Neuronal stem cell (in vitro differentiated cells): Measurements from ENCODE around the gene EMILIN3.

ENCODE experiments used
- DNase-seq: peaks from one replicate; pipeline ENCODE4 v3.0.0-alpha.2; 2013; ENCODE audit warnings: low spot score
- H2AFZ ChIP-seq: one replicate; pipeline ENCODE4 v1.6.1; 2013; ENCODE audit warnings: mild to moderate bottlenecking, low read length, inconsistent platforms
- H2AK5ac ChIP-seq: 2 replicates; pipeline ENCODE4 v1.6.1; 2013; ENCODE audit warnings: low read depth, mild to moderate bottlenecking, inconsistent platforms, low read length, moderate library complexity, mixed read lengths
- H2BK120ac ChIP-seq: 2 replicates; pipeline ENCODE4 v1.6.1; 2013; ENCODE audit warnings: low read depth, mild to moderate bottlenecking, inconsistent platforms, low read length, moderate library complexity, mixed read lengths
- H2BK12ac ChIP-seq: one replicate; pipeline ENCODE4 v1.6.1; 2013; ENCODE audit warnings: low read length, inconsistent platforms
- H2BK15ac ChIP-seq: 2 replicates; pipeline ENCODE4 v1.6.1; 2013; ENCODE audit warnings: mild to moderate bottlenecking, low read length, inconsistent platforms, mixed read lengths
- H2BK5ac ChIP-seq: one replicate; pipeline ENCODE4 v1.6.1; 2013; ENCODE audit warnings: inconsistent platforms, mild to moderate bottlenecking, low read length, moderate library complexity
- H3K14ac ChIP-seq: one replicate; pipeline ENCODE4 v1.6.1; 2013; ENCODE audit warnings: low read length, inconsistent platforms
- H3K18ac ChIP-seq: 2 replicates; pipeline ENCODE4 v1.6.1; 2013; ENCODE audit warnings: low read length, inconsistent platforms
- H3K23ac ChIP-seq: 2 replicates; pipeline ENCODE4 v1.6.1; 2013; ENCODE audit warnings: low read depth, mild to moderate bottlenecking, mixed read lengths, low read length, inconsistent platforms; ENCODE audit not compliant: poor library complexity
- H3K27ac ChIP-seq: replicated peaks from 3 replicates; pipeline ENCODE4 v1.5.1; 2013; ENCODE audit warnings: low read length, inconsistent platforms
- H3K27me3 ChIP-seq, 3 experiments: 2 replicates each; pipeline ENCODE4 v1.6.1; 2013; ENCODE audit warnings: low read length in 3 of 3, mild to moderate bottlenecking in 2 of 3, inconsistent platforms in 1 of 3, low read depth in 1 of 3, mixed read lengths in 1 of 3, moderate library complexity in 1 of 3; ENCODE audit not compliant: control insufficient read depth in 3 of 3, insufficient read depth in 3 of 3
- H3K36me3 ChIP-seq, 2 donors: replicated peaks in 1 of 2; 2 replicates each; pipeline ENCODE4 v1.6.1; 2013; ENCODE audit warnings: low read length in 2 of 2; ENCODE audit not compliant: control insufficient read depth in 2 of 2, insufficient read depth in 2 of 2
- H3K4ac ChIP-seq: 2 replicates; pipeline ENCODE4 v1.6.1; 2013; ENCODE audit warnings: inconsistent platforms, mild to moderate bottlenecking, low read length, moderate library complexity
- H3K4me1 ChIP-seq, 2 donors: 1 replicate in 1 of 2; 2 replicates in 1 of 2; pipeline ENCODE4 v1.6.1; 2013; ENCODE audit warnings: low read length in 2 of 2, low read depth in 1 of 2; ENCODE audit not compliant: control insufficient read depth in 2 of 2, insufficient read depth in 1 of 2
- H3K4me2 ChIP-seq: one replicate; pipeline ENCODE4 v1.6.1; 2013; ENCODE audit warnings: mild to moderate bottlenecking, low read length, inconsistent platforms; ENCODE audit not compliant: insufficient read depth, poor library complexity, severe bottlenecking
- H3K4me3 ChIP-seq, 2 donors: 2 replicates each; pipeline ENCODE4 v1.5.1; 2013; ENCODE audit warnings: low read length in 2 of 2, mild to moderate bottlenecking in 2 of 2, inconsistent platforms in 1 of 2, moderate library complexity in 1 of 2
- H3K79me1 ChIP-seq: one replicate; pipeline ENCODE4 v1.6.1; 2013; ENCODE audit warnings: low read depth, mild to moderate bottlenecking, inconsistent platforms, low read length, moderate library complexity
- H3K9ac ChIP-seq: one replicate; pipeline ENCODE4 v1.6.1; 2013; ENCODE audit warnings: mild to moderate bottlenecking, low read depth, low read length, inconsistent platforms; ENCODE audit not compliant: poor library complexity
- H3K9me3 ChIP-seq, 2 donors: replicated peaks in 1 of 2; 2 replicates each; pipeline versions ENCODE3 to v1.6.1; 2013; ENCODE audit warnings: low read length in 2 of 2, mild to moderate bottlenecking in 2 of 2, inconsistent platforms in 1 of 2, low read depth in 1 of 2, mixed read lengths in 1 of 2, moderate library complexity in 1 of 2; ENCODE audit not compliant: control insufficient read depth in 2 of 2, insufficient read depth in 1 of 2
- H4K8ac ChIP-seq: one replicate; pipeline ENCODE4 v1.6.1; 2013; ENCODE audit warnings: low read depth, mild to moderate bottlenecking, inconsistent platforms, low read length, moderate library complexity
- H4K91ac ChIP-seq: one replicate; pipeline ENCODE4 v1.6.1; 2013; ENCODE audit warnings: low read length, low read depth, mild to moderate bottlenecking, inconsistent platforms; ENCODE audit not compliant: poor library complexity
- WGBS, 2 donors: extraction: QIAGEN DNeasy Blood & Tissue Kit; methylation state at CpG; one replicate each; pipeline ENCODE4 v1.1.7; 2013; ENCODE audit warnings: missing lambda C conversion rate in 2 of 2, mixed read lengths in 1 of 2; ENCODE audit not compliant: insufficient read length in 2 of 2, insufficient replicate concordance in 1 of 2; ENCODE audit errors: extremely low coverage in 2 of 2; 5-methylcytosine and 5-hydroxymethylcytosine counted together

Gene EMILIN3

GRCh38 chr20:41380551-41381193 is 14.1 kb upstream of the EMILIN3 start:
- Histone ChIP-seq H3K18ac (peak overlapping the region; percentile 59), H3K4me2 (no peak overlapping the region), H3K36me3 (no peaks in the 10 kb centered on the region), H3K27me3 (peaks cover 0 to 27% (median 0%) of the 10 kb centered on the region in 3 experiments), H2BK5ac (no peak overlapping the region), H3K23ac (no peak overlapping the region), H3K9me3 (no peaks in the 10 kb centered on the region), H3K9ac (no peak overlapping the region), H2AK5ac (no peak overlapping the region), H3K79me1 (no peaks in the 10 kb centered on the region), H2BK120ac (no peak overlapping the region), H3K4ac (no peak overlapping the region), H2BK12ac (no peak overlapping the region), H4K8ac (no peak overlapping the region), H3K4me1 (no peaks in the 10 kb centered on the region), H2AFZ (peak overlapping the region; percentile 61), H3K27ac (no peak overlapping the region), H3K4me3 (no peak overlapping the region), H3K14ac (no peak overlapping the region), H2BK15ac (no peak overlapping the region), H4K91ac (no peak overlapping the region)
- no peak for DNase-seq
- no CpG with 5 or more reads among the region's 12 CpGs for WGBS, 2 donors

GRCh38 chr20:41379551-41379950 is 12.9 kb upstream of the EMILIN3 start:
- Histone ChIP-seq H3K18ac (no peak overlapping the region), H2AFZ (no peak overlapping the region), H2BK120ac (no peak overlapping the region), H3K14ac (no peak overlapping the region), H2BK5ac (no peak overlapping the region), H3K9ac (no peak overlapping the region), H3K4me3 (no peak overlapping the region), H3K9me3 (no peaks in the 10 kb centered on the region), H3K27ac (no peak overlapping the region), H4K8ac (no peak overlapping the region), H3K4me1 (peaks cover 0 to 4% of the 10 kb centered on the region in 2 donors), H4K91ac (no peak overlapping the region), H3K79me1 (no peaks in the 10 kb centered on the region), H3K23ac (no peak overlapping the region), H2BK12ac (no peak overlapping the region), H2AK5ac (no peak overlapping the region), H2BK15ac (no peak overlapping the region), H3K4me2 (no peak overlapping the region), H3K4ac (no peak overlapping the region), H3K36me3 (no peaks in the 10 kb centered on the region), H3K27me3 (peaks cover 0 to 33% (median 0%) of the 10 kb centered on the region in 3 experiments)
- no CpG with 5 or more reads among the region's 2 CpGs for WGBS, 2 donors
- DNase-seq = no peak

GRCh38 chr20:41377275-41377674 is 10.7 kb upstream of the EMILIN3 start:
- no peak overlapping the region for H4K91ac ChIP-seq
- peaks cover 0 to 10% of the 10 kb centered on the region in 2 donors for H3K4me1 ChIP-seq
- no CpG with 5 or more reads among the region's 6 CpGs for WGBS, 2 donors
- H3K36me3 ChIP-seq = no peaks in the 10 kb centered on the region
- no peak overlapping the region for H2AFZ ChIP-seq
- H2BK12ac ChIP-seq = no peak overlapping the region
- peaks cover 2% of the 10 kb centered on the region in 2 donors for H3K9me3 ChIP-seq
- H3K14ac ChIP-seq = no peak overlapping the region
- no peak overlapping the region for H3K4ac ChIP-seq
- no peak overlapping the region for H3K23ac ChIP-seq
- no peak overlapping the region for H3K4me3 ChIP-seq
- H2BK15ac ChIP-seq = no peak overlapping the region
- no peak overlapping the region for H2AK5ac ChIP-seq
- DNase-seq = no peak
- no peak overlapping the region for H3K9ac ChIP-seq
- no peak overlapping the region for H3K27ac ChIP-seq
- no peak overlapping the region for H3K4me2 ChIP-seq
- no peak overlapping the region for H2BK120ac ChIP-seq
- H4K8ac ChIP-seq = no peak overlapping the region
- H3K27me3 ChIP-seq = peaks cover 0 to 41% (median 0%) of the 10 kb centered on the region in 3 experiments
- H2BK5ac ChIP-seq = no peak overlapping the region
- no peaks in the 10 kb centered on the region for H3K79me1 ChIP-seq
- H3K18ac ChIP-seq = no peak overlapping the region

- no peak overlapping the region for H3K23ac ChIP-seq
- H2AFZ ChIP-seq = no peak overlapping the region
- no peak overlapping the region for H2AK5ac ChIP-seq
- no peak overlapping the region for H3K14ac ChIP-seq
- H4K8ac ChIP-seq = no peak overlapping the region
- no peak overlapping the region for H2BK15ac ChIP-seq
- H3K27ac ChIP-seq = no peak overlapping the region
- no peak overlapping the region for H2BK5ac ChIP-seq
- H3K36me3 ChIP-seq = no peaks in the 10 kb centered on the region
- peaks cover 0 to 43% (median 0%) of the 10 kb centered on the region in 3 experiments for H3K27me3 ChIP-seq
- no peaks in the 10 kb centered on the region for H3K79me1 ChIP-seq
- no peak overlapping the region for H3K4ac ChIP-seq
- no peak overlapping the region for H3K4me2 ChIP-seq
- no peak overlapping the region for H3K18ac ChIP-seq
- no peak overlapping the region for H3K4me3 ChIP-seq
- no peak overlapping the region for H2BK12ac ChIP-seq
- no peak overlapping the region for H4K91ac ChIP-seq
- peaks cover 0 to 10% of the 10 kb centered on the region in 2 donors for H3K4me1 ChIP-seq
- peaks cover 4% of the 10 kb centered on the region in 2 donors for H3K9me3 ChIP-seq
- WGBS, 2 donors = no CpG with 5 or more reads among the region's 5 CpGs
- no peak overlapping the region for H3K9ac ChIP-seq
- H2BK120ac ChIP-seq = no peak overlapping the region
- no peak for DNase-seq
Measured at GRCh38 chr20:41376349-41376748, 9.7 kb upstream of the EMILIN3 start.
